LHCN-M2 (cell line): Measurements from ENCODE around the gene BDH1. TPM values are rescaled to one million over a fixed set of nuclear protein-coding genes. Genes with fewer than 3 reads are reported as not detected.

Experiments used
- DNase-seq: peaks from one replicate; pipeline ENCODE4 v3.0.0-alpha.2; 2012; ENCODE audit warnings: low read depth
- total RNA-seq: library from RNA; depleted of rRNA; stranded (reverse); fragments of >200 nt; gene quantifications from 2 replicates; pipeline ENCODE4 v1.2.3, GENCODE V29; 2014

Gene BDH1
- total RNA-seq, 1 experiment from 2014 or later: 0.29 TPM

DNA sequence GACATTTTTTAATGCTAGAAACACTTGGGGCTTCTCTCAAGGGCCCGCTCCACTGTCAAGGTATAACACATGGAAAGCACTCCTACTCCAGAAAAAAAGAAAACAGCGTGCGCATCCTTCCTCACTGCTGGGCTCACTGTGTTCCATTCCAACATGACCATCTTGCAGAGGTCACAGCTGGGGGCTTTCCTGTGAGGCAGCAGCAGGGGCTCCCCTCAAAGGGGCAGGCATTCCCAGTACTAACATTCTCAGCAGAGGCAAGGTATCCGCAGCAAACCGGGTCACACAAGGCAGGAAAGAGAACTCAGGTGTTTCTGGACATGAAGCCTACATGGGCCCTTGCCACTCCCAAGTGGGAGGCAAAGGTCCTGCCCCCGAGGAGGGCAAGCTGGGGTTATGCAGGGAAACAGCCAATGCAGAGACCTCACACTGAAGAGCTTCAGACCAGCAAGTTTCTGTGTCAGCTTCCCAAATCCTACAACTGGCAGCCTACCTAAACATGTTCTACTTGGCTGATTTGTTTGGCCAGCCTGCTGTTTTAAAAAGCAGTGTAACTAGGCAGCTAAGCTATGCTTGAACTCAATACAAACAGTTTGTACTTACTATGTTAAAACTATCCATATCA lies 6.4 kb downstream of the BDH1 start:
- DNase-seq: no peak

DNA sequence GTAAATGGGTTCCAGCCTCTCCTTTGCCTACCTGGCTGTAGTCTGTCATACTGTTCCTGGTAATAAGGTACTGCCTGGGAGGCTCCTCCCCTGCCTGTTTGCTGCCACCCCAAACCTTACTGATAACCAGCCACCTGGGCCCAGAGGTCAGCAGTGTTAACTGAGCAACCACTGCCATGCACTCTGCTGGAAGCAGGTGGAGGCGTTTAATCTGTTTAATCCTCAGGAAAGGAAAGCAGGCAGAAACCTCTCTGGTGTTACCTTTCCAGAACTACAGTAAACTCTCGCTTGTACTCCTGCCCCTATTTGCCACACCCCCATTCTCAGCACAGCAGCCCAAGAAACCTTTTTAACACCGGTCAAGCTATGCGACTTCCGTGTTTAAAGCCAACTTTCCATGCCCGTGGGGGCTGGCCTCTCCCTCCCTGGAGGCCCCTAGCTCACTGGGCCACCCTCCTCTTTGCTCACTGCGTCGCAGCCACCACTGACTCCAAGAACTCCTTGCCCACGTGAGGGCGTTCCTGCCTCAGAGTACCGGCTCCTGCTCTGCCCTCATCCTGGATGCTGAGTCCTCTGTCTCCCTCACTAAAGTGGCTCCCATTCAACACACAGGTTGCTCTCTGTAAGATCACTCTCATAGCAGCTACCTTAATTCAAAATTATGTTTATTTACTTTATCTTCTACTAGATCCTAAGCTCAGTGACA lies 8.3 kb downstream of the BDH1 start:
- DNase-seq: no peak

DNA sequence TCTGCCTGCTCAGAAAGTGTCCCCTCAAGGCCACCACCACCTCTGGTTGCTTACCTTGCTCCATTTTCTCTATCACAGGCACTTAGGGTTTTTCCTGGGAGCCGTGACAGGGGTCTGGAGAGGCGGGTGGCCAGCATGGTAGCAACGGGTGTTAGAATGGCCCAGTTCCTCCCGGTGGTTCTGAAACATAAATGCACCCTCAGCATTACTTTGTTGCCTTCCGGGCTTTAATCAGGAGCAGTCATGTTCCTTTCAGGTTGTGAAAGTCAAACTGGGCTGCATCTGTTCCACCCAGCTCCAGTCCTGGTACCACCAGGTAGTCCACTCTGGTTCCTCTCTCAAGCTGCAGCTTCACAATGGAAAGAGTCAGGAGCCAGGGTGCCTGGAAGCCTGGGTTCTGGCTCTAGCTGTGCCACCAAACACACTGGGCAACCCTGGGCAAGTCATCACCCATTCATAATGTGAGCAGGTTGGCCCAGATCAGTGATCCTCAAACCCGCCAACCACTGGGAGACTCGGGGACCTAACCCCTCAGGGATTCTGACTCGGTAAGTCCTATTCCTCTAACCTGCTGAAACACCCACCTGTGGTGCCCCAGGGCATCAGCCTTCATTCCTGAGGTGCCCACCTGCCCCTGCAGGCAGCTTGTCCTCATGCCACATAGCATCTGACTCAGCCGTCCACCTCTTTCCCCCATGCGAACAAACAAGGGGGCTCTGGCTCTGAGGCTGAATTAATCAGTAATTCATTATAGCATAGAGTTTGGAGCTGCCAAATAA lies 9.3 kb downstream of the BDH1 start:
- no peak for DNase-seq

DNA sequence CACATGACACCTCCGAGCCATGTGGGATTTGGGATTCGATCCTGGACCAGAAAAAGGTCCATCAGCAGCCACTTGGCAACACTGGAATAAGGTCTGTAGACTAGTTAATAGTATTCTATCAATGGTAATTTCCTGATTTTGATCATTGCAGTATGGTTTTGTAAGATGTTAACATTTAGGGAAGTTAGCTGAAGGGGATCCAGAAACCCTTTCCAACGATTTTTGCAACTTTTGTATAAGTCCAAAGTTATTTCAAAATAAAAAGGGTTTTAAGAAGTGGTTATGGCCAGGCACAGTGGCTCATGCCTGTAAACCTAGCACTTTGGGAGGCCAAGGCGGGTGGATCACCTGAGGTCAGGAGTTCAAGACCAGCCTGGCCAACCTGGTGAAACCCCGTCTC lies 10.2 kb downstream of the BDH1 start:
- no peak for DNase-seq

DNA sequence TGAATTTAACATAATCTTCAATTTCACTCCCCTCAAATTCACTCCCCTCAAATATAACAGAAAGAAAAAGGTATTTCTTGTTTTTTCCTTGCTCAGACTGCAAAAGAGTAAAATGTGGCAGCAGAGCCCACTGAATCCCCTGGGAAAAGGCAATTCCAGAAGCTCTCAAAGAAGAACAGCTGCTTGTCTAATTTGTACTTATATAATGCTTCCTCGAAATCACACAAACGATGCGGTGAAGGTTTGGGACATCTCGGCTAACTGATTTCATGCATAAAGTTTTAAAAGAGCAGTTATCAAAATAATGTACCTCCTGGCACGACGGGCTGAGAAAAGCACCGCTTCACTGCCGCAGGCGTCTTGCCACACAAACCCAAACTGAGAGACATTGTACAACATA lies 10.7 kb downstream of the BDH1 start:
- peak; percentile 57 for DNase-seq

DNA sequence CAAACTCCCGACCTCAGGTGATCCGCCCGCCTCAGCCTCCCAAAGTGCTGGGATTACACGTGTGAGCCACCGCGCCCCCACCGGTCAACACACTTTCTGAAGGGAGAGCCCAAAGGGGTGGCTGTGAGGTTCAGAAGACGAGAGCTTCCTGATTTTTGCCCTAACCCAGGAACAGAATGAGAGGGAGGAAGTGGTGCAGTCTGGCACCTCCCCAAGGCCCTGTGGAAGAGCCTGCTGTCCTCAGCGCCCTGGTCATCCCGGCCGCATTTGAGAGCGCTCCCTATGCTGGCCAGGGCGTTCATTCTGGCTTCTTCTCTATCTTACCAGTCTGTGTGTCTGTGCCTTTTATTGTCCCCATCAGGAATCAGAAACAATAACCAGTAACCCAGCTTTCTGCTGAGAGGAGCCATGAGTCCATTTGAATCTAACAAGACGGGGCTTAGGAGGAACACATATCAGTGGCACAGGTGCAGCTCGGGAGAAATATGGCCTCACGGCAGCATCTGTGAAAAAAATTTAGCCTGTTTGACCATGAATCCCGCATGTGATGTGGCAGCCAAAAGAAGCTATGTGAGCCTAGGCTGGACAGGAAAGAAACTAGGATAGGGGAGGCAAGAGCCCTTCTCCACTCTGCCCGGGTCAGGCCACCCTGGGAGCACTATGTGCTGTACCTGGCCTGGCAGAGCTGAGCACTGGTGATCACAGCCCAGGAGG lies 12.9 kb downstream of the BDH1 start:
- DNase-seq: no peak

DNA sequence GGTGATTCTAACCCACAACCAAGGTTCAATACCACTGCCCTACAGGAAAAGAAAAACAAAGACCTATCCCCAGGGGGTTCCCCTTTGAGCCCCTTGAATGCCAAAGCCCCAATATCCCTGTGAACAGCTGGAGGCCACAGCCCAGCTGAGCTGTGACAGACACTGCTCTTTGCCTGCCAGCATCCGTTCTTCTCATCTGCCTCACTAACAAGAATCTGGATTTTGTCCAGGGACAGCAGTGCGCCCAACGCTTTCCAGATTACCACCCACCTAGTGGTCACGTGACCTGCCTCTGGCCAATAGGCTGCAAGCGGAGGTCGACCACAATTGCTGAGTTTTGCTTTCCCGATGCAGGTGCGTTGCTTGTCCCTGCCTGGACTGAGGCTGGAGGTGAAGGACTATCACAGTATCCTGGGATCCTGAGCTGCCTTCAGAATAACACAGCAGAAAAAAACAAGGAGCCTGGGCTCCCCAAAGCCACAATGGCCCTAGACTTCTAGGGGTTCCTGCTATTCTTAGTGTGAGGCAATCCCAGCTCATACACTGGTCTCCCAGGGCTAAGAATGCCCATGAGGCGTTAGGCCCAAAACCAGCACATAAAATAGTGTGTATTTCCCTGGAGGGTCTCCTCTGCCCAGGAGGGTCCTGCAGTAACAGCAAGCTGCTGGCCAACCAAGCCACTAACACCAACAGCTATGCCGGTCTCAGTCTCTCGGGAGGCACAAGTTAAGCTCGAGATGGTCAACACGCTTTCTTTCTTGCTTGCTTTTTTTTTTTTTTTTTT lies 13.8 kb downstream of the BDH1 start:
- DNase-seq: peak; percentile 71

DNA sequence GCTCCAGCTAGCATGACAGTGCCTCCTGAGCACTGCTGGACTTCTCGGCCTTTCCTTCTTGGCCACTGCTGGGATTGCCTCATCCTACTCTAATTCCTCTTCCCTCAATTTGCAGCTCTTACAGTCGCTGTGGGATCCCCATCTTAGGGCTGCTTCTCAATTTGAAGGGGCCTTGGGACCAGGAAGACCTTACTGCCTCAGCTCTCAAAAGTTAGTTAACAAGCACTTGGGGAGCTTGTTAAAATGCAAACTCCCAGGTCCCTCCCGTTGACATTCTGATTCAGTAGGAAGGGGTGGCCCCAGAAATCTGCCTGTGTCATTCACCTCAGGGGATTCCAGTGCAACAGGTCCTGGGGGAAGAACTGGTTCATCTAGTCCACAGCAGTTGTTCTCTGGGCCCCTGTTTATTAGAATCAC lies 14.8 kb downstream of the BDH1 start:
- DNase-seq: no peak

DNA sequence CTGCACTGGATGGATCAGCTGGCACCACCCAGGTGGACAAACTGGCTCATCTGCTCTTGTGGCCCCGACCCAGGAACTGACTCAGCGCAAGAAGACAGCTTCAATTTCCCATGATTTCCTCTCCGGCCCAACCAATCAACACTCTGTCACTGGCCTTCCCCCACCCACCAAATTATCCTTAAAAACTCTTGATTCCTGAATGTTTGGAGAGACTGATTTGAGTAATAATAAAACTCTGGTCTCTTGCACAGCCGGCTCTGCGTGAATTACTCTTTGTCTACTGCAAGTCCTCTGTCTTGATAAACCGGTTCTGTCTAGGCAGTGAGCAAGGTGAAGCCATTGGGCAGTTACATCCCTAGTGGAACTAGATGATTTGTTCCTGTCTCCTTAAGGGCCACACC lies 16.1 kb downstream of the BDH1 start:
- no peak for DNase-seq

DNA sequence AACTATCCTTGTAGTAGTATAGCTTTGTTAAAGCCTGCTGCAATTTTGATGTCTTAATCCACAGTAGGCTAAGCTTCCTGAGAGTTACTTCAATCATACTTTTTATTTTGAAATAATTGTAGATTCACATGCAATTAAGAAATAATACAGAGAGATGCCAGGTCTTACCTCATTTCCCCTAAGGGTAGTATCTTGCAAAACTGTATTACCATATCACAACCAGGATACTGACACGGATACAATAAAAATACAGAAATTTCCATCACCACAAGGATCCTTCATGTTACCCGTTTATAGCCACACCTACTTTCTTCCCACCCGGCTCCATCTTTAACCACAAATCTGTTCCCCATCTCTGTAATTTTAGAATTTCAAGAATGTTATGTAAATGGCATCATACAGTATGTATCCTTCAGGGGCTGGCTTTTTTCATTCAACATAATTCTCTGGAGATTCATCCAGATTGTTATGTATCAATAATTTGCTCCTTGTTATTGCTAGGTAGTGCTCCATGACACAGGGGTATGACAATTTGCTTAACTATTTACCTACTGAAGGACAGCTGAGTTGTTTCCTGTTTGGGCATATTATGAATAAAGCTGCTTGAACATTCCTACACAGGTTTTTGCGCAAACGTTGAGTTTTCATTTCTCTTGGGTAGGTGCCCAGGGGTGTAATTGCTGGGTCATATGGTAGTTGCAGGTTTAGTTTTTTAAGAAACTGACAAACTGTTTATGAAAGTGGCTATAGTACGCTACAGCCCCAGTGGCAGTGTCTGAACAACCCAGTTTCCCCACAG lies 21.6 kb downstream of the BDH1 start:
- DNase-seq: no peak

DNA sequence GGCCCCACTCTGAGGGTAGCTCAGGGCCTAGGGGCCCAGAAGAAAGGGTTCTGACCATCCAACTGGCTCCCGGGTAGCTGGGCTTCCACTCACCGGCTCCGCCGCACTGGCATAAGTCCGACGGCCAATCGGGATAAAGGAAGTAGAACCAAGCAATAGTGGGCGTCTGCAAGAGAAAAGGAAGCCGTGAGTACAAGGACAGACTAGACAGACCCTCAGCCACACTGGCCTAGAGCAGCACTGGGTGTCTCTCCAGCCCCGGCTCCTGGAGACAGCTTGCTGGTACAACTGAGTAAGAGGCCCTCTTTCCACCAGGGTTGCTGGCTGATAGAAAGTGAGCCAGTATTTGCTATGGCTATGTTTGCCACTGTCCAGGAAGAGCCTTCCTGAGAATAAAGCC lies 22.4 kb downstream of the BDH1 start:
- no peak for DNase-seq

DNA sequence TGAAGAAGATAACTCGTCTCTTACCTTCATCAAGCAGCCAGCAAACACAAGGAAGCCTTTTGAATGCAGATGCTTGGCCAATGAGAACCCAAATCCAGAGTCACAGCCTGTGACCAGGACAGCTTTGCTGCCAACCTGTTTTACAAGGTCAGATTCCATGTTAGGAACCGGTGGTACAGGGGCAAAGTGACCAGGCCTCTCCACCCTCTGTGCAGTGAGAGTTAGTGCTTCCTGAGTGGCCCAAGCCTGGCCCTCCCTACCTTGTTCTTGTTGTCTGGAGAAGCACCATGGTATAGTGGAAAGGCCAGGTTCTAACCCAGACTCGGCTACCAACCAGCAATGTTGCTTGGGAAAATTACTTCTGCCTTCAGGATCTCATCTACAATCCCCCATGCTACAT lies 23.4 kb downstream of the BDH1 start:
- no peak for DNase-seq

DNA sequence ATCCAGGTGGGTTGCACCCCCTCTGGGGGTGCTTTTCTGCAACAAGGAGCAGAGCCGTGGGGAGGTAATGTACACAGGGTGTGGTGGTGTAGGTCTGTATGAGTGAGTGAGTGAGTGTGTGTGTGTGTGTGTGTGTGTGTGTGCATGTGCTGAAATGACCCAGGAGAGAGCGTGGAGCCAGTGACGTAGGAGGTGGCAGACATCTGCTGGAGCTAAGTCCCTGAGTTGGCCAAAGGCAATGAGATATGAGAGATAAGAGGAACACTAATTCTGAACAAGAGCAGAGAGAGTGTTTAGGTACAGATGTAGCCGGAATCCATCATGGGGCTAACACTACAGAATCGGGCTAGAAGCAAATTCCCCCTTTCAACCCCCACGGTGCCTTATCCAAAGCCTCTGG lies 27.6 kb downstream of the BDH1 start:
- DNase-seq: no peak

DNA sequence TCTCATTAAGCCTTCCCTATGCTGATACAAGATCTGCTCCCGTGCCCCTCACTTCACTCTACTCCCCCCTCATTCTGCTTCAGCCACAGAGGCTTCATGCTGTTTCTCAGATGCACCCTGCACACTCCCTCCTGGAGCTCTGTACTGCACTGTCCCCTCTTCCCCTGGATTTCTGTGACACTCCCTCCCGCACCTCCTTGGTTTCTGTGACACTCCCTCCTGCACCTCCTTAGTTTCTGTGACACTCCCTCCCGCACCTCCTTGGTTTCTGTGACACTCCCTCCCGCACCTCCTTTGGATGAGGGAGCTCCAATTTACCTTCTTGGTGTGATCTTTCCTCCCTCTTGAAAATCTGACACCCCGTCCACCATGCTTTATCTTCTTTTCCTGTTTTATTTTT lies 28.2 kb downstream of the BDH1 start:
- no peak for DNase-seq

DNA sequence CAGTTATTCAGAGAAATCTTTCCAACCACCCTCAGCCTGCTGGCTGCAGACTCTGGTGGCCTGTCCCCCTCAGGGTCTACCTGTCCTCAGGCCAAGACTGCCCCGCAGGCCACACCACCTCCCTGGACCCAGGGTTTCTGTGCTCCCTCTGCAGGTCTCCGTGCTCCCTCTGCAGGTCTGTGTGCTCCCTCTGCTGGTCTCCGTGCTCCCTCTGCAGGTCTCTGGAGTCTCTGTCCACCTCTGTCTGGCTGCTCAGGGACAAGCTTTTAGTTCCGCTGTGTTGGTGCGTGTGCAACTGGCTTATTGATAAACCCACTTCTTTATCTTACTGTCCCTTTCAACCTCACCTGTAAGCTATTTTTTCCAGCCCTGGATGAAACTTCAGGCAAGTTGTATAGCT lies 30.1 kb downstream of the BDH1 start:
- DNase-seq: peak; percentile 41

DNA sequence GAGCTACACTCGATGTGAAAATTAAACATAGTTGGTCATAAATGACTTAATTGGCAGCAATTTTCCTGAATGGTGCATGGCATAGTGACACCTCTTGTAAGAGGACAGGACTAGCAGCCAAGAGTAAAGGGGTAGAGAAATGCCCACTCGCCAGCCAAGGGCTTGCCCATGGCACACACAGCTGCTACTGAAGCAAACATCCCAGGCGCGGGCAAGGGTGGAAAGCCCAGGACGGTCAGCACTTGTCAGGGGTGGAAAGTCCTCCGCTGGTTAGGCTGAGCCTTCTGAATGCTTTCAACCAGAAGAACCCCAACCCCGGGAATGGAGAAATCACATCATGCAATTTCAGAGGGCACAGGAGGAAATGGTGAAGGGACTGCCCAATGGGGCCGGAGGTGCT lies 31.6 kb downstream of the BDH1 start:
- DNase-seq: no peak

DNA sequence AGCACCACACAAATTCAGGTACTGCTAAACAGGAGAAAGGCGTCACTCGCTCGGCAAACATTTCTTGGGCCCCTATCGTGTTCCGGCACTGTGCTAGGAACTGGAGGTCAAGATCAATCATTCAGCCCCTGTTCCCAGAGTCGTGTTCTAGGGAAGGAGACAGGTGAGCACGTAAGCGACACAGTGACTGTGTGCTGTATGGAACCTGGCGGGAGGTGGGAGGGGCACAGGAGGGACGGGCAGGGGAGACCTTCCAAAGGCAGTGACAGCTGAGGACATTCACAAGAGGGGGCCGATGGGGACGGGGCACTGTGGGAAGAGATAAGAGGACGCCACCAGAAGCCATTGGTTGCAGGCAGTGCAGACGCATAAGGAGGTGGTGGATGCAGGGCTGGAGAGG lies 32.2 kb downstream of the BDH1 start:
- DNase-seq: no peak

DNA sequence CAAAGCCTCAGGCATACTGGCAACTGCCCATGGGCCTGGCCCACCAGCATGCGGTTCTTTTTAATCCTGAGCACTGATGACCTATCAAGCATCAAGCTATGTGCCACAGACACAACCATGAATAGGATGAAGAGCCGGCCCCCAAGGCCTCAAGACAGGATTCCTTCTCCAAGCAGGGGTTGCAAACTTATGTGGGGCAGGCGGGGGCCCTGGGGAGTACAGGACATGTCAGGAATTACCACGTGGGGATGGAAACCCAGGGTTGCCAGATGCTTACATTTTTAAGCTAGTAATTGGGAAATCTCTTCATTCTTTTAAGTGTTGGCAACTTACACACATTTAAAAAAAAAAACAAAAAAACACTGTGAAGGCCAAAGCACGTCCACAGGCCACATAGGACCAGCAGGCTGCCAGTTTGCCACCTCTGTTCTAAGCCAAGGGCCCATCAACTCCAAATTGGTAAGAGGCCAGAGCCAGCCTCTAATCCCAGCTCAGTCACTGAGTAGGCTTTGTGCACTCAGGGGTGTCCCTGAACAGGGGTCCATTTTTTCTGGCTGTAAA lies 32.8 kb downstream of the BDH1 start:
- DNase-seq: no peak

DNA sequence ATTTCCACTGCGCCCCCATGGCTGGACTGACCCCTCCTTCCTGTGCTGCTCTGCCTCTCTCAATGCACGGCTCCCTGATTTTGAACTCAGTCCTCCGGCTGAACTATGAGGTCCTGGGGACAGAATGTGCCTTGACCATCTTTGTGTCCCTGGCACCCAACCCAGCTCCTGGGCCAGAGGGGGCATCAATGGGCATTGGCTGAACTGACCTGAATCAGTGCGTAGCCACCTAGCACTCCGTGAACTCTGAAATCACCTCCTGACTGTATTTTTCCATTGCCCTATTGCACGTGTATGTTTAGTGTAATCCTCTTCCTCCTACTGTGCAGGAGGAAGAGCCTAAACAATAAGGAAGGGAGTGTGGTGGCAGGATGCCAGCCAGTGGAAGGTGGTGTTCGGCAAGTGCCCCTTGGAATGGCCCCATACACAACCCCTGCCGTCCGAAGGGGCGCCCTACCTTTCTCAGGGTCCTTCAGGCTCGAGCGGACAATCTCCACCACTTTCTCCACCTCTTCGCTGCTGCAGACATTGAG lies 33.5 kb downstream of the BDH1 start:
- DNase-seq: no peak
